Duodenal mucosa (tissue), 2 donors: Measurements from ENCODE around the gene PCLO.

Source experiments
- H3K27ac ChIP-seq: one replicate; pipeline ENCODE4 v1.7.0; 2013; ENCODE audit warnings: low read depth, low read length
- H3K27me3 ChIP-seq, 2 donors: one replicate each; pipeline ENCODE4 v1.7.0; 2013; ENCODE audit warnings: low read length in 2 of 2, control low read depth in 1 of 2; ENCODE audit not compliant: insufficient read depth in 2 of 2, control insufficient read depth in 1 of 2
- H3K36me3 ChIP-seq, 2 donors: one replicate each; pipeline ENCODE4 v1.7.0; 2013; ENCODE audit warnings: low read length in 2 of 2, control low read depth in 1 of 2; ENCODE audit not compliant: insufficient read depth in 2 of 2, control insufficient read depth in 1 of 2
- H3K4me1 ChIP-seq, 2 donors: one replicate each; pipeline ENCODE4 v1.7.0; 2013; ENCODE audit warnings: low read length in 2 of 2, control low read depth in 1 of 2; ENCODE audit not compliant: insufficient read depth in 2 of 2, control insufficient read depth in 1 of 2
- H3K4me3 ChIP-seq, 2 donors: one replicate each; pipeline ENCODE4 v1.7.0; 2013; ENCODE audit warnings: low read length in 2 of 2, low read depth in 1 of 2
- H3K9ac ChIP-seq, 2 donors: one replicate each; pipeline ENCODE4 v1.7.0; 2013; ENCODE audit warnings: low read length in 2 of 2, low read depth in 1 of 2
- H3K9me3 ChIP-seq, 2 donors: one replicate each; pipeline ENCODE4 v1.7.0; 2013; ENCODE audit warnings: low read length in 2 of 2, control low read depth in 1 of 2; ENCODE audit not compliant: control insufficient read depth in 1 of 2

Gene PCLO

GRCh38 chr7:83142365-83142764 is 20.3 kb downstream of the PCLO start:
- no peak overlapping the region for H3K9ac ChIP-seq
- H3K36me3 ChIP-seq, result no peaks in the 10 kb centered on the region
- no peak overlapping the region for H3K4me3 ChIP-seq
- H3K4me1 ChIP-seq, result no peaks in the 10 kb centered on the region
- no peak overlapping the region for H3K27ac ChIP-seq
- H3K9me3 ChIP-seq, result no peaks in the 10 kb centered on the region
- H3K27me3 ChIP-seq, result no peaks in the 10 kb centered on the region

- H3K4me1 ChIP-seq, result no peaks in the 10 kb centered on the region
- no peaks in the 10 kb centered on the region for H3K36me3 ChIP-seq
Measured at GRCh38 chr7:83141927-83142326, 20.8 kb downstream of the PCLO start.

GRCh38 chr7:83130623-83131545 is 31.8 kb downstream of the PCLO start:
- Histone ChIP-seq H3K27me3 (no peaks in the 10 kb centered on the region), H3K4me3 (no peak overlapping the region), H3K27ac (no peak overlapping the region), H3K4me1 (peaks cover 0 to 8% of the 10 kb centered on the region in 2 donors), H3K36me3 (no peaks in the 10 kb centered on the region), H3K9ac (no peak overlapping the region), H3K9me3 (no peaks in the 10 kb centered on the region)

More at GRCh38 chr7:83141927-83142326, 20.8 kb downstream of the PCLO start:
- H3K9me3 ChIP-seq, result no peaks in the 10 kb centered on the region
- H3K4me3 ChIP-seq, result no peak overlapping the region
- H3K9ac ChIP-seq, result no peak overlapping the region
- no peak overlapping the region for H3K27ac ChIP-seq
- H3K27me3 ChIP-seq, result no peaks in the 10 kb centered on the region

- H3K27ac ChIP-seq, result no peak overlapping the region
- H3K27me3 ChIP-seq, result no peaks in the 10 kb centered on the region
- no peaks in the 10 kb centered on the region for H3K9me3 ChIP-seq
- no peak overlapping the region for H3K9ac ChIP-seq
- H3K36me3 ChIP-seq, result no peaks in the 10 kb centered on the region
- no peak overlapping the region for H3K4me3 ChIP-seq
- H3K4me1 ChIP-seq, result peaks cover 0 to 8% of the 10 kb centered on the region in 2 donors
Measured at GRCh38 chr7:83130191-83130590, 32.5 kb downstream of the PCLO start.

- H3K27ac ChIP-seq, result no peak overlapping the region
- H3K9ac ChIP-seq, result no peak overlapping the region
- H3K4me3 ChIP-seq, result no peak overlapping the region
- H3K36me3 ChIP-seq, result no peaks in the 10 kb centered on the region
- H3K9me3 ChIP-seq, result peaks cover 7% of the 10 kb centered on the region in 2 donors
- H3K4me1 ChIP-seq, result no peaks in the 10 kb centered on the region
- no peaks in the 10 kb centered on the region for H3K27me3 ChIP-seq
Measured at GRCh38 chr7:83119494-83119893, 43.2 kb downstream of the PCLO start.

GRCh38 chr7:83119026-83119382 is 43.7 kb downstream of the PCLO start:
- no peaks in the 10 kb centered on the region for H3K36me3 ChIP-seq
- no peak overlapping the region for H3K27ac ChIP-seq
- H3K9me3 ChIP-seq, result peaks cover 4 to 7% of the 10 kb centered on the region in 2 donors
- H3K9ac ChIP-seq, result no peak overlapping the region
- no peaks in the 10 kb centered on the region for H3K4me1 ChIP-seq
- no peak overlapping the region for H3K4me3 ChIP-seq
- H3K27me3 ChIP-seq, result no peaks in the 10 kb centered on the region

- Histone ChIP-seq H3K9me3 (peaks cover 4 to 7% of the 10 kb centered on the region in 2 donors), H3K4me3 (no peak overlapping the region), H3K27me3 (no peaks in the 10 kb centered on the region), H3K27ac (no peak overlapping the region), H3K4me1 (no peaks in the 10 kb centered on the region), H3K9ac (no peak overlapping the region), H3K36me3 (no peaks in the 10 kb centered on the region)
Measured at GRCh38 chr7:83118347-83119025, 44.2 kb downstream of the PCLO start.

GRCh38 chr7:83117466-83117865 is 45.2 kb downstream of the PCLO start:
- Histone ChIP-seq H3K27me3 (no peaks in the 10 kb centered on the region), H3K4me1 (no peaks in the 10 kb centered on the region), H3K9me3 (peaks cover 4 to 6% of the 10 kb centered on the region in 2 donors), H3K9ac (no peak overlapping the region), H3K27ac (no peak overlapping the region), H3K4me3 (no peak overlapping the region), H3K36me3 (no peaks in the 10 kb centered on the region)

GRCh38 chr7:83111391-83111790 is 51.3 kb downstream of the PCLO start:
- no peaks in the 10 kb centered on the region for H3K9me3 ChIP-seq
- H3K4me3 ChIP-seq, result no peak overlapping the region
- H3K9ac ChIP-seq, result no peak overlapping the region
- H3K27me3 ChIP-seq, result no peaks in the 10 kb centered on the region
- no peak overlapping the region for H3K27ac ChIP-seq
- H3K4me1 ChIP-seq, result no peaks in the 10 kb centered on the region
- H3K36me3 ChIP-seq, result no peaks in the 10 kb centered on the region

- no peaks in the 10 kb centered on the region for H3K4me1 ChIP-seq
- H3K27me3 ChIP-seq, result no peaks in the 10 kb centered on the region
- H3K4me3 ChIP-seq, result no peak overlapping the region
- H3K36me3 ChIP-seq, result no peaks in the 10 kb centered on the region
- H3K27ac ChIP-seq, result no peak overlapping the region
- no peak overlapping the region for H3K9ac ChIP-seq
- no peaks in the 10 kb centered on the region for H3K9me3 ChIP-seq
Measured at GRCh38 chr7:83109352-83109751, 53.3 kb downstream of the PCLO start.
